HepG2 (cell line): ENCODE measurements around the gene CTRL. TPM values are rescaled to one million over a fixed set of nuclear protein-coding genes. Genes with fewer than 3 reads are reported as not detected.

ENCODE experiments used
- DNMT1 ChIP-seq: sonication (generic); formaldehyde crosslinking; IDR thresholded peaks from 2 replicates; pipeline ENCODE4 v1.5.1; 2020; ENCODE audit warnings: mild to moderate bottlenecking, missing genetic modification reagents
- ELF3 ChIP-seq: IDR thresholded peaks from 2 replicates; pipeline ENCODE4 v1.6.1; 2016; ENCODE audit warnings: missing genetic modification reagents, missing compliant biosample characterization
- MBNL3 ChIP-seq: fragments of 250-450 bp; sonication (Bioruptor Pico); conservative IDR thresholded peaks from 2 replicates; pipeline ENCODE4 v1.8.0; 2022; ENCODE audit warnings: mild to moderate bottlenecking, inconsistent platforms
- NR2C2 ChIP-seq: sonication (generic); formaldehyde crosslinking; IDR thresholded peaks from 2 replicates; pipeline ENCODE4 v1.4.0; 2020; ENCODE audit warnings: missing genetic modification reagents, mild to moderate bottlenecking, moderate library complexity, borderline replicate concordance
- NR2F6 ChIP-seq, 2 experiments: IDR thresholded peaks; 2 replicates each; pipeline ENCODE4 v1.6.1; 2016; ENCODE audit warnings: antibody characterized with exemption in 1 of 2, mild to moderate bottlenecking in 1 of 2
- PCBP1 ChIP-seq: fragments of 200-400 bp; formaldehyde crosslinking; IDR thresholded peaks from 2 replicates; pipeline ENCODE4 v1.6.1; 2017; ENCODE audit warnings: mild to moderate bottlenecking, low read depth, low read length, borderline replicate concordance
- RAD51 ChIP-seq: fragments of 450-650 bp; IDR thresholded peaks from 2 replicates; pipeline ENCODE4 v1.6.1; 2016; ENCODE audit warnings: borderline replicate concordance
- SMAD1 ChIP-seq: sonication (generic); formaldehyde crosslinking; IDR thresholded peaks from 2 replicates; pipeline ENCODE4 v1.4.0; 2020; ENCODE audit warnings: missing genetic modification reagents, low read depth, mild to moderate bottlenecking, borderline replicate concordance
- ZFP36L2 ChIP-seq: sonication (generic); formaldehyde crosslinking; IDR thresholded peaks from 2 replicates; pipeline ENCODE4 v1.4.0; 2020; ENCODE audit warnings: missing genetic modification reagents
- ZNF354B ChIP-seq: sonication (generic); formaldehyde crosslinking; IDR thresholded peaks from 2 replicates; pipeline ENCODE4 v1.8.0; 2022; ENCODE audit warnings: mild to moderate bottlenecking, missing genetic modification reagents
- ZNF577 ChIP-seq: sonication (generic); formaldehyde crosslinking; IDR thresholded peaks from 2 replicates; pipeline ENCODE4 v1.4.0; 2020; ENCODE audit warnings: mild to moderate bottlenecking, low read depth, missing genetic modification reagents, borderline replicate concordance
- polyA plus RNA-seq, 8 experiments: library from polyadenylated mRNA; depleted of rRNA in 3 of 8; stranded (reverse) in 7 of 8; unstranded in 1 of 8; fragments of >200 nt; fragmentation: Illumina TruSeq in 4 of 8; extraction: Trizol in 4 of 8; gene quantifications; 2 replicates each; pipeline versions ENCODE4 v1.2.1 to v1.2.3, GENCODE V29; 2011 to 2016; ENCODE audit warnings: low read depth in 4 of 8, missing spikeins in 1 of 8, mixed read lengths in 1 of 8; ENCODE audit not compliant: insufficient read depth in 1 of 8
- total RNA-seq, 5 experiments: library from RNA; depleted of rRNA; stranded (reverse); fragments of >200 nt; fragmentation: Illumina TruSeq; extraction: Trizol; gene quantifications; 2 replicates each; pipeline ENCODE4 v1.2.3, GENCODE V29; 2016; ENCODE audit warnings: low read depth in 1 of 5
- TF ChIP-seq, protein P1 (sequence below): sonication (generic); formaldehyde crosslinking; IDR thresholded peaks from 2 replicates; pipeline ENCODE4 v1.4.0; 2020; ENCODE audit warnings: missing genetic modification reagents, borderline replicate concordance
- TF ChIP-seq, protein P2 (sequence below): IDR thresholded peaks from 2 replicates; pipeline ENCODE4 v1.6.1; 2012; ENCODE audit warnings: low read depth, low read length, improper control_type of control experiment
- TF ChIP-seq, protein P3 (sequence below), 2 experiments: sonication (generic) in 1 of 2; formaldehyde crosslinking in 1 of 2; IDR thresholded peaks; 2 replicates each; pipeline versions ENCODE4 v1.4.0 to v1.6.1; 2016 to 2020; ENCODE audit warnings: borderline replicate concordance in 1 of 2, low read depth in 1 of 2, mild to moderate bottlenecking in 1 of 2, missing genetic modification reagents in 1 of 2
- TF ChIP-seq, protein P4 (sequence below): sonication (generic); formaldehyde crosslinking; IDR thresholded peaks from 2 replicates; pipeline ENCODE4 v1.8.0; 2023; ENCODE audit warnings: mild to moderate bottlenecking, missing genetic modification reagents
- TF ChIP-seq, protein P5 (sequence below): sonication (generic); formaldehyde crosslinking; IDR thresholded peaks from 2 replicates; pipeline ENCODE4 v1.4.0; 2020; ENCODE audit warnings: missing genetic modification reagents, borderline replicate concordance

The CTRL gene
- total and polyA plus RNA-seq, 2 of the 13 experiments (the other 11 are each of a cell fraction or from before 2014, with no cell fraction given) = 1.9 to 2.7 TPM

DNA sequence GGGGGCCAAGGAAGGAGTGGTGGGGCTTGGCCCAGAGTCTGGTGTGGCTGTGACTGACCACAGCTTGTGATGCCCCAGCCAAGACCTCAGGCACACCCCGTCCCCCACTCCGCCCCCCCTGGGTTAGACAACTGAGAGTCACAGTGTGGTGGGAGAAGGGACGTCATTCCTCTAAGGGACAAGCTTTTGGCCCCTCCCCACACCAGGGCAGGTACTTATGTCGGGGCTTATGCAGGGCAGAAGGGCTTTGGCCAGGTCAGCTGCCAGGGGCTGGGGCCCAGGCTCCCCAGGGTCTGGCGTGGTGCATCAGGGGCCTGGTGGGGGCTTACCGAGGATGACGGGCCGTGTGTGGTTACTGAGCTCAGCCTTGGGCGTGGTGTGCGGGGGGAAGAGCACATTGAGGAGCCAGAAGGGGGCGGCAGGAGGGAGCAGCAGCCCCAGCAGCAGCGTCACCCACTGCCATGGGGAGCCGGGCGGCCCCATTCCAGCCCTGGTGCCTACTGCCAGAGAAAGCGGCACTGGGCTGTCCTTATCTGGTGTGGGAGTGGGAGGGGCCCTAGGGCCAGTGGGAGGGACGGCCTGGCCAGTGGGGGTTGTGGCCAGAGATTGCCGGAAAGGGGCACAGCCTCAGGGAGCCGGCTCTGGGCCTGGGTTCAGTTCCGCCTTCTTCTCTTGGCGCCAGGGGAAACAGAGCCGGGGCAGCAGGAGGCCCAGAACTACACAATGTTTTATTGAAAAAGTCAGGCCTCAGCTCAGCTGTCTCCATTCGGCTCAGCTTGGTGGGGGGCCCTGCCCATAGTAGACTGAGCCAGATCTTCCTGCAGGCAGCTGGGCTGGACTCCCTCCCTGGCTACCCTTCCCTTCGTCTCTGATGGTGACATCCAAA, 12.2 kb upstream of the CTRL start, which contains the start of gene LCAT (continued):
- TF ChIP-seq, protein P1, sequence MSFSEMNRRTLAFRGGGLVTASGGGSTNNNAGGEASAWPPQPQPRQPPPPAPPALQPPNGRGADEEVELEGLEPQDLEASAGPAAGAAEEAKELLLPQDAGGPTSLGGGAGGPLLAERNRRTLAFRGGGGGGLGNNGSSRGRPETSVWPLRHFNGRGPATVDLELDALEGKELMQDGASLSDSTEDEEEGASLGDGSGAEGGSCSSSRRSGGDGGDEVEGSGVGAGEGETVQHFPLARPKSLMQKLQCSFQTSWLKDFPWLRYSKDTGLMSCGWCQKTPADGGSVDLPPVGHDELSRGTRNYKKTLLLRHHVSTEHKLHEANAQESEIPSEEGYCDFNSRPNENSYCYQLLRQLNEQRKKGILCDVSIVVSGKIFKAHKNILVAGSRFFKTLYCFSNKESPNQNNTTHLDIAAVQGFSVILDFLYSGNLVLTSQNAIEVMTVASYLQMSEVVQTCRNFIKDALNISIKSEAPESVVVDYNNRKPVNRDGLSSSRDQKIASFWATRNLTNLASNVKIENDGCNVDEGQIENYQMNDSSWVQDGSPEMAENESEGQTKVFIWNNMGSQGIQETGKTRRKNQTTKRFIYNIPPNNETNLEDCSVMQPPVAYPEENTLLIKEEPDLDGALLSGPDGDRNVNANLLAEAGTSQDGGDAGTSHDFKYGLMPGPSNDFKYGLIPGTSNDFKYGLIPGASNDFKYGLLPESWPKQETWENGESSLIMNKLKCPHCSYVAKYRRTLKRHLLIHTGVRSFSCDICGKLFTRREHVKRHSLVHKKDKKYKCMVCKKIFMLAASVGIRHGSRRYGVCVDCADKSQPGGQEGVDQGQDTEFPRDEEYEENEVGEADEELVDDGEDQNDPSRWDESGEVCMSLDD (CRISPR knock-in tag) = no peak
- TF ChIP-seq, protein P2, sequence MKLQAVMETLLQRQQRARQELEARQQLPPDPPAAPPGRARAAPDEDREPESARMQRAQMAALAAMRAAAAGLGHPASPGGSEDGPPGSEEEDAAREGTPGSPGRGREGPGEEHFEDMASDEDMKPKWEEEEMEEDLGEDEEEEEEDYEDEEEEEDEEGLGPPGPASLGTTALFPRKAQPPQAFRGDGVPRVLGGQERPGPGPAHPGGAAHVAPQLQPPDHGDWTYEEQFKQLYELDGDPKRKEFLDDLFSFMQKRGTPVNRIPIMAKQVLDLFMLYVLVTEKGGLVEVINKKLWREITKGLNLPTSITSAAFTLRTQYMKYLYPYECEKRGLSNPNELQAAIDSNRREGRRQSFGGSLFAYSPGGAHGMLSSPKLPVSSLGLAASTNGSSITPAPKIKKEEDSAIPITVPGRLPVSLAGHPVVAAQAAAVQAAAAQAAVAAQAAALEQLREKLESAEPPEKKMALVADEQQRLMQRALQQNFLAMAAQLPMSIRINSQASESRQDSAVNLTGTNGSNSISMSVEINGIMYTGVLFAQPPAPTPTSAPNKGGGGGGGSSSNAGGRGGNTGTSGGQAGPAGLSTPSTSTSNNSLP = no peak
- TF ChIP-seq PCBP1 (peak; percentile 66), ELF3 (peak; percentile 66), SMAD1 (CRISPR knock-in tag) (0 out of 2 replicates have a peak, but pooled peaks have one; percentile 16), RAD51 (no peak), ZNF354B (CRISPR knock-in tag) (0 out of 2 replicates have a peak, but pooled peaks have one; percentile 60), ZFP36L2 (CRISPR knock-in tag) (no peak), MBNL3 (CRISPR knock-in tag) (no peak), NR2F6 (IDR thresholded peaks at IDR 0.05) (no peak; the same call in 1 of the 2 replicates), NR2F6 (CRISPR knock-in tag; IDR thresholded peaks at IDR 0.05) (no peak), DNMT1 (CRISPR knock-in tag) (no peak), NR2C2 (CRISPR knock-in tag) (no peak), ZNF577 (no peak)
- TF ChIP-seq, protein P3, sequence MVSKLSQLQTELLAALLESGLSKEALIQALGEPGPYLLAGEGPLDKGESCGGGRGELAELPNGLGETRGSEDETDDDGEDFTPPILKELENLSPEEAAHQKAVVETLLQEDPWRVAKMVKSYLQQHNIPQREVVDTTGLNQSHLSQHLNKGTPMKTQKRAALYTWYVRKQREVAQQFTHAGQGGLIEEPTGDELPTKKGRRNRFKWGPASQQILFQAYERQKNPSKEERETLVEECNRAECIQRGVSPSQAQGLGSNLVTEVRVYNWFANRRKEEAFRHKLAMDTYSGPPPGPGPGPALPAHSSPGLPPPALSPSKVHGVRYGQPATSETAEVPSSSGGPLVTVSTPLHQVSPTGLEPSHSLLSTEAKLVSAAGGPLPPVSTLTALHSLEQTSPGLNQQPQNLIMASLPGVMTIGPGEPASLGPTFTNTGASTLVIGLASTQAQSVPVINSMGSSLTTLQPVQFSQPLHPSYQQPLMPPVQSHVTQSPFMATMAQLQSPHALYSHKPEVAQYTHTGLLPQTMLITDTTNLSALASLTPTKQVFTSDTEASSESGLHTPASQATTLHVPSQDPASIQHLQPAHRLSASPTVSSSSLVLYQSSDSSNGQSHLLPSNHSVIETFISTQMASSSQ (IDR thresholded peaks at IDR 0.05; ENCODE audit: low read depth) = no peak
- TF ChIP-seq, protein P3 (CRISPR knock-in tag; IDR thresholded peaks at IDR 0.05; ENCODE audit: borderline replicate concordance) = 0 out of 2 replicates have a peak, but pooled peaks have one; percentile 4
- TF ChIP-seq, protein P4, sequence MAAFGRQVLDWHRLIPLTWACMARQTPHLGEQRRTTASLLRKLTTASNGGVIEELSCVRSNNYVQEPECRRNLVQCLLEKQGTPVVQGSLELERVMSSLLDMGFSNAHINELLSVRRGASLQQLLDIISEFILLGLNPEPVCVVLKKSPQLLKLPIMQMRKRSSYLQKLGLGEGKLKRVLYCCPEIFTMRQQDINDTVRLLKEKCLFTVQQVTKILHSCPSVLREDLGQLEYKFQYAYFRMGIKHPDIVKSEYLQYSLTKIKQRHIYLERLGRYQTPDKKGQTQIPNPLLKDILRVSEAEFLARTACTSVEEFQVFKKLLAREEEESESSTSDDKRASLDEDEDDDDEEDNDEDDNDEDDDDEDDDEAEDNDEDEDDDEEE (CRISPR knock-in tag) = peak; percentile 81; the same call in 1 of the 2 replicates
- TF ChIP-seq, protein P5, sequence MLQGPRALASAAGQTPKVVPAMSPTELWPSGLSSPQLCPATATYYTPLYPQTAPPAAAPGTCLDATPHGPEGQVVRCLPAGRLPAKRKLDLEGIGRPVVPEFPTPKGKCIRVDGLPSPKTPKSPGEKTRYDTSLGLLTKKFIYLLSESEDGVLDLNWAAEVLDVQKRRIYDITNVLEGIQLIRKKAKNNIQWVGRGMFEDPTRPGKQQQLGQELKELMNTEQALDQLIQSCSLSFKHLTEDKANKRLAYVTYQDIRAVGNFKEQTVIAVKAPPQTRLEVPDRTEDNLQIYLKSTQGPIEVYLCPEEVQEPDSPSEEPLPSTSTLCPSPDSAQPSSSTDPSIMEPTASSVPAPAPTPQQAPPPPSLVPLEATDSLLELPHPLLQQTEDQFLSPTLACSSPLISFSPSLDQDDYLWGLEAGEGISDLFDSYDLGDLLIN = no peak
